Measurements from ENCODE around the gene PIEZO2.
"Not testable (repeated sequence)": the region's sequence is repeated elsewhere in the genome, so short reads cannot be mapped to it uniquely, and the experiment has no call there.

Gene PIEZO2

GRCh38 chr18:10620670-10621329 is 528.6 kb downstream of the PIEZO2 start:
- not testable (repeated sequence) for DNase-seq (ENCODE audit: low read depth in 2 of 2)

All from stimulated activated CD8-positive, alpha-beta memory T cell treated with anti-CD3 and anti-CD28 coated beads, Interleukin-2, amount 100 ng/mL, for 1 hour (primary cell).